ENCODE data around the gene GRID1.

Gene GRID1

GRCh38 chr10:85650791-85651496 is 715.7 kb downstream of the GRID1 start:
- in situ Hi-C loops (cut with MboI; ENCODE audit: low sequenced_read_pairs): no loop called here

GRCh38 chr10:85649461-85649860 is 717.1 kb downstream of the GRID1 start:
- in situ Hi-C loops (cut with MboI; ENCODE audit: low sequenced_read_pairs): no loop called here

GRCh38 chr10:85648279-85648754 is 718.3 kb downstream of the GRID1 start:
- in situ Hi-C loops (cut with MboI; ENCODE audit: low sequenced_read_pairs): no loop called here

GRCh38 chr10:85647741-85648140 is 718.9 kb downstream of the GRID1 start:
- in situ Hi-C loops (cut with MboI; ENCODE audit: low sequenced_read_pairs): no loop called here

GRCh38 chr10:85645926-85646711 is 720.5 kb downstream of the GRID1 start:
- in situ Hi-C loops (cut with MboI; ENCODE audit: low sequenced_read_pairs): no loop called here

- in situ Hi-C loops (cut with MboI; ENCODE audit: low sequenced_read_pairs): no loop called here
Measured at GRCh38 chr10:85645053-85645452, 721.5 kb downstream of the GRID1 start.

GRCh38 chr10:85643845-85644525 is 722.6 kb downstream of the GRID1 start:
- in situ Hi-C loops (cut with MboI; ENCODE audit: low sequenced_read_pairs): no loop called here

GRCh38 chr10:85643171-85643844 is 723.3 kb downstream of the GRID1 start:
- in situ Hi-C loops (cut with MboI; ENCODE audit: low sequenced_read_pairs): no loop called here

GRCh38 chr10:85642421-85643170 is 724.0 kb downstream of the GRID1 start:
- in situ Hi-C loops (cut with MboI; ENCODE audit: low sequenced_read_pairs): no loop called here

- in situ Hi-C loops (cut with MboI; ENCODE audit: low sequenced_read_pairs): no loop called here
Measured at GRCh38 chr10:85642082-85642420, 724.5 kb downstream of the GRID1 start.

- in situ Hi-C loops (cut with MboI; ENCODE audit: low sequenced_read_pairs): no loop called here
Measured at GRCh38 chr10:85641479-85642009, 725.1 kb downstream of the GRID1 start.

- in situ Hi-C loops (cut with MboI; ENCODE audit: low sequenced_read_pairs): no loop called here
Measured at GRCh38 chr10:85638797-85639196, 727.8 kb downstream of the GRID1 start.

GRCh38 chr10:85635650-85636049 is 730.9 kb downstream of the GRID1 start:
- in situ Hi-C loops (cut with MboI; ENCODE audit: low sequenced_read_pairs): no loop called here

- in situ Hi-C loops (cut with MboI; ENCODE audit: low sequenced_read_pairs): no loop called here
Measured at GRCh38 chr10:85624511-85624910, 742.1 kb downstream of the GRID1 start.

- in situ Hi-C loops (cut with MboI; ENCODE audit: low sequenced_read_pairs): no loop called here
Measured at GRCh38 chr10:85623758-85624157, 742.8 kb downstream of the GRID1 start.

GRCh38 chr10:85623342-85623741 is 743.3 kb downstream of the GRID1 start:
- in situ Hi-C loops (cut with MboI; ENCODE audit: low sequenced_read_pairs): no loop called here

GRCh38 chr10:85622425-85622824 is 744.2 kb downstream of the GRID1 start:
- in situ Hi-C loops (cut with MboI; ENCODE audit: low sequenced_read_pairs): no loop called here

- in situ Hi-C loops (cut with MboI; ENCODE audit: low sequenced_read_pairs): no loop called here
Measured at GRCh38 chr10:85621562-85621961, 745.0 kb downstream of the GRID1 start.

GRCh38 chr10:85620807-85621206 is 745.8 kb downstream of the GRID1 start:
- in situ Hi-C loops (cut with MboI; ENCODE audit: low sequenced_read_pairs): no loop called here

- in situ Hi-C loops (cut with MboI; ENCODE audit: low sequenced_read_pairs): no loop called here
Measured at GRCh38 chr10:85619832-85620231, 746.8 kb downstream of the GRID1 start.

Data from hTERT RPE-1 (cell line).